OCI-LY1 (cell line): Measurements from ENCODE around the gene SH3BGRL.

ENCODE experiments used
- H2AFZ ChIP-seq: fragments of 200-600 bp; sonication (generic), shearing (Covaris generic); 2 replicates; pipeline ENCODE4 v1.6.0; 2014; ENCODE audit warnings: antibody characterized with exemption, mild to moderate bottlenecking, low read length
- H3F3A ChIP-seq: fragments of 200-600 bp; sonication (generic), shearing (Covaris generic); 2 replicates; pipeline ENCODE4 v1.6.0; 2014; ENCODE audit warnings: mild to moderate bottlenecking, antibody characterized with exemption, low read length, moderate library complexity; ENCODE audit not compliant: insufficient read depth
- H3K27ac ChIP-seq: fragments of 200-600 bp; sonication (generic); 2 replicates; pipeline ENCODE4 v1.5.1; 2014; ENCODE audit warnings: low read length, mixed run types, mild to moderate bottlenecking, low read depth; ENCODE audit not compliant: poor library complexity, severe bottlenecking
- H3K27me3 ChIP-seq: fragments of 200-600 bp; sonication (generic); 2 replicates; pipeline ENCODE4 v1.6.0; 2014; ENCODE audit warnings: antibody characterized with exemption, mild to moderate bottlenecking, low read length, moderate library complexity; ENCODE audit not compliant: insufficient read depth
- H3K36me3 ChIP-seq: fragments of 200-600 bp; sonication (generic); 2 replicates; pipeline ENCODE4 v1.6.1; 2014; ENCODE audit warnings: mild to moderate bottlenecking, antibody characterized with exemption, low read length, moderate library complexity, mixed read lengths; ENCODE audit not compliant: insufficient read depth
- H3K4me1 ChIP-seq: fragments of 200-600 bp; sonication (generic); 2 replicates; pipeline ENCODE4 v1.5.1; 2014; ENCODE audit warnings: mild to moderate bottlenecking, low read length, moderate library complexity; ENCODE audit not compliant: insufficient read depth, severe bottlenecking
- H3K4me2 ChIP-seq: fragments of 200-600 bp; sonication (generic), shearing (Covaris generic); 2 replicates; pipeline ENCODE4 v1.6.1; 2014; ENCODE audit warnings: low read length
- H3K4me3 ChIP-seq: fragments of 200-600 bp; sonication (generic); 2 replicates; pipeline ENCODE4 v1.5.1; 2014; ENCODE audit warnings: low read length, low read depth, mild to moderate bottlenecking, mixed read lengths; ENCODE audit not compliant: poor library complexity, severe bottlenecking
- H3K79me2 ChIP-seq: fragments of 200-600 bp; shearing (Covaris generic); 2 replicates; pipeline ENCODE4 v1.6.1; 2016; ENCODE audit warnings: mixed run types, low read length, mixed read lengths; ENCODE audit not compliant: insufficient read depth
- H3K9ac ChIP-seq: fragments of 200-600 bp; sonication (generic), shearing (Covaris generic); 2 replicates; pipeline ENCODE4 v1.6.1; 2014; ENCODE audit warnings: mild to moderate bottlenecking, low read length, mixed read lengths
- H3K9me2 ChIP-seq: fragments of 200-600 bp; sonication (generic), shearing (Covaris generic); 2 replicates; pipeline ENCODE4 v1.6.1; 2014; ENCODE audit warnings: low read depth, mild to moderate bottlenecking, low read length, mixed read lengths
- H3K9me3 ChIP-seq: fragments of 200-600 bp; shearing (Covaris generic); 2 replicates; pipeline ENCODE4 v1.6.1; 2014; ENCODE audit warnings: low read length, mixed read lengths
- H4K20me1 ChIP-seq: fragments of 200-600 bp; sonication (generic), shearing (Covaris generic); 2 replicates; pipeline ENCODE4 v1.6.0; 2016; ENCODE audit warnings: mild to moderate bottlenecking, low read length; ENCODE audit not compliant: insufficient read depth
- EZH2 ChIP-seq: fragments of 200-600 bp; sonication (generic), shearing (Covaris generic); IDR thresholded peaks from 2 replicates; pipeline ENCODE4 v1.8.0; 2017; ENCODE audit warnings: borderline replicate concordance, mixed run types, mild to moderate bottlenecking, antibody characterized with exemption, low read length, moderate library complexity, mixed read lengths
- TF ChIP-seq, protein P1 (sequence below): fragments of 200-600 bp; sonication (generic), shearing (Covaris generic); IDR thresholded peaks from 2 replicates; pipeline ENCODE4 v1.5.1; 2017; ENCODE audit warnings: mild to moderate bottlenecking, antibody characterized with exemption, low read length, moderate library complexity, mixed read lengths

The SH3BGRL gene

GRCh38 chrX:81229229-81229628 lies 27.3 kb downstream of the SH3BGRL start:
- no peaks in the 10 kb centered on the region for H4K20me1 ChIP-seq
- H3K27me3 ChIP-seq = no peaks in the 10 kb centered on the region
- TF ChIP-seq EZH2 = no peak
- TF ChIP-seq, protein P1, sequence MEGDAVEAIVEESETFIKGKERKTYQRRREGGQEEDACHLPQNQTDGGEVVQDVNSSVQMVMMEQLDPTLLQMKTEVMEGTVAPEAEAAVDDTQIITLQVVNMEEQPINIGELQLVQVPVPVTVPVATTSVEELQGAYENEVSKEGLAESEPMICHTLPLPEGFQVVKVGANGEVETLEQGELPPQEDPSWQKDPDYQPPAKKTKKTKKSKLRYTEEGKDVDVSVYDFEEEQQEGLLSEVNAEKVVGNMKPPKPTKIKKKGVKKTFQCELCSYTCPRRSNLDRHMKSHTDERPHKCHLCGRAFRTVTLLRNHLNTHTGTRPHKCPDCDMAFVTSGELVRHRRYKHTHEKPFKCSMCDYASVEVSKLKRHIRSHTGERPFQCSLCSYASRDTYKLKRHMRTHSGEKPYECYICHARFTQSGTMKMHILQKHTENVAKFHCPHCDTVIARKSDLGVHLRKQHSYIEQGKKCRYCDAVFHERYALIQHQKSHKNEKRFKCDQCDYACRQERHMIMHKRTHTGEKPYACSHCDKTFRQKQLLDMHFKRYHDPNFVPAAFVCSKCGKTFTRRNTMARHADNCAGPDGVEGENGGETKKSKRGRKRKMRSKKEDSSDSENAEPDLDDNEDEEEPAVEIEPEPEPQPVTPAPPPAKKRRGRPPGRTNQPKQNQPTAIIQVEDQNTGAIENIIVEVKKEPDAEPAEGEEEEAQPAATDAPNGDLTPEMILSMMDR = no peak
- H3F3A ChIP-seq = no peaks in the 10 kb centered on the region
- H3K4me2 ChIP-seq = no peak overlapping the region
- H3K9me2 ChIP-seq = no peaks in the 10 kb centered on the region
- H2AFZ ChIP-seq = no peak overlapping the region
- 0 out of 2 replicates have a peak, but pooled peaks cover 1% of the 10 kb centered on the region for H3K79me2 ChIP-seq
- no peaks in the 10 kb centered on the region for H3K4me1 ChIP-seq
- H3K36me3 ChIP-seq = peaks cover 3% of the 10 kb centered on the region
- no peaks in the 10 kb centered on the region for H3K9me3 ChIP-seq
- H3K9ac ChIP-seq = no peak overlapping the region
- no peak overlapping the region for H3K27ac ChIP-seq
- H3K4me3 ChIP-seq = no peak overlapping the region

GRCh38 chrX:81229901-81230300 lies 28.0 kb downstream of the SH3BGRL start:
- H2AFZ ChIP-seq = no peak overlapping the region
- no peaks in the 10 kb centered on the region for H3K9me2 ChIP-seq
- H3K36me3 ChIP-seq = no peaks in the 10 kb centered on the region; the same call in none of the 2 replicates
- H3K9ac ChIP-seq = no peak overlapping the region
- no peaks in the 10 kb centered on the region for H3K9me3 ChIP-seq
- no peak overlapping the region for H3K27ac ChIP-seq
- H3K4me2 ChIP-seq = no peak overlapping the region
- no peak overlapping the region for H3K4me3 ChIP-seq
- no peaks in the 10 kb centered on the region for H3K4me1 ChIP-seq
- H4K20me1 ChIP-seq = no peaks in the 10 kb centered on the region
- no peaks in the 10 kb centered on the region for H3K27me3 ChIP-seq
- no peak for TF ChIP-seq EZH2
- TF ChIP-seq, protein P1 = no peak
- H3F3A ChIP-seq = no peaks in the 10 kb centered on the region
- no peaks in the 10 kb centered on the region for H3K79me2 ChIP-seq

- Histone ChIP-seq H3K79me2 (no peaks in the 10 kb centered on the region), H3F3A (no peaks in the 10 kb centered on the region), H3K4me1 (no peaks in the 10 kb centered on the region), H4K20me1 (no peaks in the 10 kb centered on the region), H3K9me3 (no peaks in the 10 kb centered on the region), H3K36me3 (peaks cover 8% of the 10 kb centered on the region), H3K27ac (no peak overlapping the region), H3K4me3 (no peak overlapping the region), H3K9ac (no peak overlapping the region), H3K9me2 (no peaks in the 10 kb centered on the region), H3K4me2 (no peak overlapping the region), H3K27me3 (no peaks in the 10 kb centered on the region), H2AFZ (no peak overlapping the region)
- TF ChIP-seq EZH2 = no peak
- TF ChIP-seq, protein P1 = no peak
Measured at GRCh38 chrX:81231476-81231875, 29.6 kb downstream of the SH3BGRL start.
